Skeletal muscle cell (primary cell): ENCODE measurements around the gene FMO4.
"Not testable (repeated sequence)": the region's sequence is repeated elsewhere in the genome, so short reads cannot be mapped to it uniquely, and the experiment has no call there.

Source experiments
- DNase-seq: peaks from one replicate; pipeline ENCODE4 v3.0.0-alpha.2; 2010; ENCODE audit warnings: low read depth
- H3K4me3 ChIP-seq: 2 replicates; pipeline ENCODE4 v1.5.1; 2011; ENCODE audit warnings: low read depth, mild to moderate bottlenecking, control low read depth, low read length, moderate library complexity

Gene FMO4

DNA sequence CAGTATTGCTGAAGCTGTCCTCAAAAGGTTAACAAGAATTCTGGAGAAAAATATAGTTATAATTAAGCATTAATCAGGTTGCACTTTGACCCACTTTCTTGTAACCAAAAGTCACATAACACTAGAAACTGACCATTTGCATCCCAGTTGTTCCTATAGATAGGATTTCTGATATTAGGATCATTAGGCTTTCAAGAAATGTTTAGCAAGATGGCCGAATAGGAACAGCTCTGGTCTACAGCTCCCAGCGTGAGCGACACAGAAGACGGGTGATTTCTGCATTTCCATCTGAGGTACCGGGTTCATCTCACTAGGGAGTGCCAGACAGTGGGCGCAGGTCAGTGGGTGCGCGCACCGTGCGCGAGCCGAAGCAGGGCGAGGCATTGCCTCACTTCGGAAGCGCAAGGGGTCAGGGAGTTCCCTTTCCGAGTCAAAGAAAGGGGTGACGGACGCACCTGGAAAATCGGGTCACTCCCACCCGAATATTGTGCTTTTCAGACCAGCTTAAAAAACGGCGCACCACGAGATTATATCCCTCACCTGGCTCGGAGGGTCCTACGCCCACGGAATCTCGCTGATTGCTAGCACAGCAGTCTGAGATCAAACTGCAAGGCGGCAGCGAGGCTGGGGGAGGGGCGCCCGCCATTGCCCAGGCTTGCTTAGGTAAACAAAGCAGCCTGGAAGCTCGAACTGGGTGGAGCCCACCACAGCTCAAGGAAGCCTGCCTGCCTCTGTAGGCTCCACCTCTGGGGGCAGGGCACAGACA lies 59.6 kb downstream of the FMO4 start:
- not testable (repeated sequence) for DNase-seq

DNA sequence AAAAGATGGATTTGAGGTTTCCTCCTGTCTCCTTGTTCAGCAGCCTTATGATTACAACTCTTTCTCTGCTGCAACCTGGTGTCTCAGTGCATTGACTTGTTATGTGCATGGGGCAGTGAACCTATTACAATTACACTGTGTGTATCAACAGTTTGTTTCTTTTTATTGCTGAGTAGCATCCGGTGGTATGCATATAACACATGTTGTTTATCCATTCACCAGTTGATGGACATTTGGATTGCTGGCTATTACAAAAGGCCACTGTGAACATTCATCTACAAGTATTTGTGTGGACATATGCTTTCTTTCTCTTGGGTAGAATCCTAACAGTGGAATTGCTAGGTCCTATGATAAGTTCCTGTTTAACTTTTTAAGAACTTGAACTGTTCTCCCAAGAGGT lies 65.9 kb downstream of the FMO4 start:
- no peak for DNase-seq
- H3K4me3 ChIP-seq, result no peak overlapping the region

More for the DNA sequence above, 59.6 kb downstream of the FMO4 start:
- H3K4me3 ChIP-seq, result not testable (repeated sequence)

GRCh38 chr1:171381866-171382210 lies 67.9 kb downstream of the FMO4 start:
- DNase-seq, result no peak
- no peak overlapping the region for H3K4me3 ChIP-seq

GRCh38 chr1:171384496-171384895 lies 70.5 kb downstream of the FMO4 start:
- no peak overlapping the region for H3K4me3 ChIP-seq
- no peak for DNase-seq

GRCh38 chr1:171389171-171389570 lies 75.2 kb downstream of the FMO4 start:
- no peak for DNase-seq
- no peak overlapping the region for H3K4me3 ChIP-seq

DNA sequence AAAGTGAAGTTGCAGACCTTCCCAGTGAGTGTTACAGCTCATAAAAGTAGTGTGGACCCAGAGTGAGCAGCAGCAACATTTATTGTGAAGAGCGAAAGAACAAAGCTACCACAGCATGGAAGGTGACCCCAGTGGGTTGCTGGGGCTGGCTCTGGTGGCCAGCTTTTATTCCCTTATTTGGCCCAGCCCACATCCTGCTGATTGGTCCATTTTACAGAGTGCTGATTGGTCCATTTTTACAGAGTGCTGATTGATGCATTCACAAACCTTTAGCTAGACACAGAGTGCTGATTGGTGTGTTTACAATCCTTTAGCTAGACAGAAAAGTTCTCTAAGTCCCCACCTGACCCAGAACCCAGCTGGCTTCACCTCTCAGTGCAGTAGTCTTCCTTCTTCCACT lies 76.8 kb downstream of the FMO4 start:
- DNase-seq, H3K4me3 ChIP-seq: not testable (repeated sequence)
